H1 (cell line): ENCODE measurements around the gene DNAJB6.

Experiments
- CHD1 ChIP-seq: IDR thresholded peaks from 2 replicates; pipeline ENCODE4 v1.6.1; 2012; ENCODE audit warnings: low read depth, low read length, improper control_type of control experiment
- CREB1 ChIP-seq: IDR thresholded peaks from 2 replicates; pipeline ENCODE4 v1.6.1; 2012; ENCODE audit warnings: inconsistent platforms
- CTCF ChIP-seq, 3 experiments: IDR thresholded peaks; 1 replicate in 2 of 3; 2 replicates in 1 of 3; pipeline versions ENCODE4 v1.5.1 to v1.6.1; 2011; ENCODE audit warnings: low read length in 3 of 3, mild to moderate bottlenecking in 3 of 3, inconsistent platforms in 2 of 3, low read depth in 1 of 3, moderate library complexity in 1 of 3; ENCODE audit not compliant: insufficient read depth in 1 of 3; ENCODE audit errors: control extremely low read depth in 1 of 3
- POLR2AphosphoS5 ChIP-seq: IDR thresholded peaks from 2 replicates; pipeline ENCODE4 v1.6.1; 2011; ENCODE audit warnings: low read depth, low read length
- SIN3A ChIP-seq, 2 experiments: IDR thresholded peaks in 1 of 2; conservative IDR thresholded peaks in 1 of 2; 2 replicates each; pipeline ENCODE4 v1.6.1; 2011 to 2012; ENCODE audit warnings: low read length in 2 of 2, improper control_type of control experiment in 1 of 2, low read depth in 1 of 2, mild to moderate bottlenecking in 1 of 2
- SRF ChIP-seq: IDR thresholded peaks from 2 replicates; pipeline ENCODE4 v1.6.1; 2011; ENCODE audit warnings: mild to moderate bottlenecking, low read depth, low read length, moderate library complexity
- YY1 ChIP-seq: IDR thresholded peaks from 2 replicates; pipeline ENCODE4 v1.6.1; 2011; ENCODE audit warnings: low read depth, mild to moderate bottlenecking, low read length
- TF ChIP-seq, protein P1 (sequence below): IDR thresholded peaks from 2 replicates; pipeline ENCODE4 v1.6.1; 2012; ENCODE audit warnings: low read length, inconsistent platforms

DNA sequence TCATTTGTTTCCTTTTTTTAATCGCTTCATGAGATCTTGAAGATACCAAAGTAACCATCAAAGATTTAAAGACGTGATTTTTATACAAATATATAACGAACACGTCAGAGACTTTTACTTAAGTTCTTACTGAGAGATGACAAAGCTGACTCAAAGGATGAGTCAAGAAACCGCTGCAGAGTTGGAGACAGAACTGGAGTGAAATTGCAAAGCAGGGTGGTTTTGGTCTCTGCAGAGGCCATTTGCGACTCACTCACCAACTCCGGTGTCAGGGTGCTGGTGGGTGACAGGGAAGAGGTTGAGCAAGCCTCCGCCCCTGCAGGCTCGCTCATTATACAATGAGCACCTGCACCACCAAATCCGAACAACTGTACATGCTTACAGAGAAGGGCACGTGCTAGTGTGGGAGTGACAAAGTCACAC is 75.2 kb downstream of the DNAJB6 start:
- TF ChIP-seq, protein P1, sequence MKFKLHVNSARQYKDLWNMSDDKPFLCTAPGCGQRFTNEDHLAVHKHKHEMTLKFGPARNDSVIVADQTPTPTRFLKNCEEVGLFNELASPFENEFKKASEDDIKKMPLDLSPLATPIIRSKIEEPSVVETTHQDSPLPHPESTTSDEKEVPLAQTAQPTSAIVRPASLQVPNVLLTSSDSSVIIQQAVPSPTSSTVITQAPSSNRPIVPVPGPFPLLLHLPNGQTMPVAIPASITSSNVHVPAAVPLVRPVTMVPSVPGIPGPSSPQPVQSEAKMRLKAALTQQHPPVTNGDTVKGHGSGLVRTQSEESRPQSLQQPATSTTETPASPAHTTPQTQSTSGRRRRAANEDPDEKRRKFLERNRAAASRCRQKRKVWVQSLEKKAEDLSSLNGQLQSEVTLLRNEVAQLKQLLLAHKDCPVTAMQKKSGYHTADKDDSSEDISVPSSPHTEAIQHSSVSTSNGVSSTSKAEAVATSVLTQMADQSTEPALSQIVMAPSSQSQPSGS, result no peak
- TF ChIP-seq SIN3A (conservative IDR thresholded peaks at IDR 0.05 in 1 of 2, IDR thresholded peaks at IDR 0.05 in 1 of 2; ENCODE audit: low read depth in 1 of 2, low read length in 2 of 2) (no peak), CTCF (IDR thresholded peaks at IDR 0.05; ENCODE audit: control extremely low read depth in 1 of 3, insufficient read depth in 1 of 3, low read depth in 1 of 3, low read length in 3 of 3) (no peak), SRF (no peak), CHD1 (no peak), POLR2AphosphoS5 (no peak), CREB1 (no peak), YY1 (no peak)
